ENCODE measurements around the gene RAPGEF2. TPM values are rescaled to one million over a fixed set of nuclear protein-coding genes. Genes with fewer than 3 reads are reported as not detected.
A peak's percentile ranks its signal among the peaks of the same experiment; 100 is the strongest.

The RAPGEF2 gene
- total RNA-seq, 2 donors from 2014 or later: 42.6 to 73.1 TPM

- peak in 1 of 2 donors; percentile 16 for DNase-seq
- ATAC-seq: peak; percentile 94
- intact Hi-C loops (cut with DNase I, micrococcal nuclease): no loop called here
Observed at GRCh38 chr4:159280442-159281172, 177.7 kb downstream of the RAPGEF2 start.

- intact Hi-C loops (cut with DNase I, micrococcal nuclease): no loop called here
- ATAC-seq (no peak), DNase-seq (no peak)
Observed at GRCh38 chr4:159281771-159282170, 178.9 kb downstream of the RAPGEF2 start.

GRCh38 chr4:159282329-159282728 lies 179.4 kb downstream of the RAPGEF2 start:
- intact Hi-C loops (cut with DNase I, micrococcal nuclease): no loop called here
- ATAC-seq (no peak), DNase-seq (no peak)

- DNase-seq: no peak
- intact Hi-C loops (cut with DNase I, micrococcal nuclease): no loop called here
- ATAC-seq: no peak
Observed at GRCh38 chr4:159282944-159283343, 180.1 kb downstream of the RAPGEF2 start.

- DNase-seq (no peak), ATAC-seq (no peak)
- intact Hi-C loops (cut with DNase I, micrococcal nuclease): no loop called here
Observed at GRCh38 chr4:159283696-159284095, 180.8 kb downstream of the RAPGEF2 start.

- no peak for ATAC-seq
- intact Hi-C loops (cut with DNase I, micrococcal nuclease): no loop called here
Observed at GRCh38 chr4:159284113-159284512, 181.2 kb downstream of the RAPGEF2 start.

GRCh38 chr4:159284733-159285132 lies 181.9 kb downstream of the RAPGEF2 start:
- no peak for ATAC-seq
- no peak for DNase-seq
- intact Hi-C loops (cut with DNase I, micrococcal nuclease): no loop called here

More at GRCh38 chr4:159284113-159284512, 181.2 kb downstream of the RAPGEF2 start:
- no peak for DNase-seq

- intact Hi-C loops (cut with DNase I, micrococcal nuclease): no loop called here
- ATAC-seq: no peak
- no peak for DNase-seq
Observed at GRCh38 chr4:159287767-159288166, 184.9 kb downstream of the RAPGEF2 start.

- intact Hi-C loops (cut with DNase I, micrococcal nuclease): no loop called here
- no peak for DNase-seq
- no peak for ATAC-seq
Observed at GRCh38 chr4:159289682-159290081, 186.8 kb downstream of the RAPGEF2 start.

- ATAC-seq: no peak
- DNase-seq: no peak
- intact Hi-C loops (cut with DNase I, micrococcal nuclease): no loop called here
Observed at GRCh38 chr4:159290321-159291030, 187.6 kb downstream of the RAPGEF2 start.

GRCh38 chr4:159291176-159291575 lies 188.3 kb downstream of the RAPGEF2 start:
- no peak for ATAC-seq
- no peak for DNase-seq
- intact Hi-C loops (cut with DNase I, micrococcal nuclease): no loop called here

GRCh38 chr4:159292137-159292896 lies 189.4 kb downstream of the RAPGEF2 start:
- DNase-seq (no peak), ATAC-seq (no peak)
- intact Hi-C loops (cut with DNase I, micrococcal nuclease): no loop called here

GRCh38 chr4:159293811-159294515 lies 191.1 kb downstream of the RAPGEF2 start:
- DNase-seq (no peak), ATAC-seq (no peak)
- intact Hi-C loops (cut with DNase I, micrococcal nuclease): no loop called here

GRCh38 chr4:159296061-159296460 lies 193.2 kb downstream of the RAPGEF2 start:
- DNase-seq: no peak
- intact Hi-C loops (cut with DNase I, micrococcal nuclease): no loop called here
- ATAC-seq: no peak

- intact Hi-C loops (cut with DNase I, micrococcal nuclease): no loop called here
- no peak for ATAC-seq
- no peak for DNase-seq
Observed at GRCh38 chr4:159297091-159297490, 194.2 kb downstream of the RAPGEF2 start.

GRCh38 chr4:159298502-159298901 lies 195.6 kb downstream of the RAPGEF2 start:
- ATAC-seq (no peak), DNase-seq (no peak)
- intact Hi-C loops (cut with DNase I, micrococcal nuclease): no loop called here

- intact Hi-C loops (cut with DNase I, micrococcal nuclease): no loop called here
- no peak for DNase-seq
- ATAC-seq: no peak
Observed at GRCh38 chr4:159303435-159303834, 200.6 kb downstream of the RAPGEF2 start.

GRCh38 chr4:159305129-159305528 lies 202.2 kb downstream of the RAPGEF2 start:
- no peak for ATAC-seq
- DNase-seq: no peak
- intact Hi-C loops (cut with DNase I, micrococcal nuclease): no loop called here

- ATAC-seq: no peak
- no peak for DNase-seq
- intact Hi-C loops (cut with DNase I, micrococcal nuclease): no loop called here
Observed at GRCh38 chr4:159307929-159308328, 205.1 kb downstream of the RAPGEF2 start.
